Left renal pelvis (tissue), 4 donors: ENCODE results near the gene BCAS4. TPM values are rescaled to one million over a fixed set of nuclear protein-coding genes. Genes with fewer than 3 reads are reported as not detected.

Experiments
- DNase-seq, 4 donors: peaks; one replicate each; pipeline ENCODE4 v3.0.0-alpha.2; 2013; ENCODE audit warnings: low read depth in 4 of 4, low spot score in 3 of 4
- polyA plus RNA-seq, 4 donors: library from polyadenylated mRNA; unstranded; fragments of 120-200 nt; gene quantifications; one replicate each; pipeline ENCODE4 v1.2.1, GENCODE V29; 2013; ENCODE audit not compliant: insufficient read length in 4 of 4

The BCAS4 gene
- polyA plus RNA-seq, 4 donors, result 3.3 to 5.6 (median 4.6) TPM

DNA sequence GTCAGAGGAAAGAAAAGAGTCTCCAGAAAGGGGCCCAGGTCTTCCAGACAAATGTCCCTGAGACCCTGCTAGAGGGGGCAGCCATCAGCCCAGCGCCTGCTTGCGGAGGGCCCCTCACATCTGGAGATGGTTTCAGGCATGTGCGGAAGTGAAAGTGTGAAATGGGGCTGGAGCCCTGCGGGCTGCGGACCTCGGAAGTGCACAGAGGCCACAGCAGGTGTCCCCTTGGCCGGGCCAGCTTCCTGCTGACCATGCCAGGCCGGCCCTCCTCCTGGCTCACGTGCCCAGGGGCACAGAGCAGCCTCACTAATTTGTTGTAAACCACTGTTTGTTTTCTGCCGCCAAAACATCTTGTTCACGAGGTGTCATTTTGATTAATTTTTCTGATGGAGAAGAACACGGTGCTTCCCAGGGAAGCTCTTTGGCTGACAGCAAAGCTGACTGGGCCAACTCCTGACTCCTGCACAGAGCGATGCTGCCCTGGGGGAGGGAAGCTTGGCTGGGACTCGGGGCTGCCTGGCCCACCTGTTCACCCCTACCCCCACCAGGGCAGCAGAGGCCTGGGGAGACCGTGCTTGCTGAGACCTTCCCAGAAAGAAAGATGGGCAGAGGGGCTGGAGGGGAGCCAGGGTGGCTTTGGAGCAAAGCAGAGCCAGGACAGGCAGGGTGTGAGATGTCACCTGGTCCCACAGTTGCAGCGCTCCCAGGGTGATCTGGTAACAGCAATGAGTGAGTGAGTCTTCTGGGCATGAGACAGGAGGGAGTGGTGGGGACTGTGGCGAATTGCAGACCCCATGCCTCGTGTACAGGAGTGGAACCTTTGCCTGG is 54.2 kb downstream of the BCAS4 start:
- DNase-seq, result no peak

DNA sequence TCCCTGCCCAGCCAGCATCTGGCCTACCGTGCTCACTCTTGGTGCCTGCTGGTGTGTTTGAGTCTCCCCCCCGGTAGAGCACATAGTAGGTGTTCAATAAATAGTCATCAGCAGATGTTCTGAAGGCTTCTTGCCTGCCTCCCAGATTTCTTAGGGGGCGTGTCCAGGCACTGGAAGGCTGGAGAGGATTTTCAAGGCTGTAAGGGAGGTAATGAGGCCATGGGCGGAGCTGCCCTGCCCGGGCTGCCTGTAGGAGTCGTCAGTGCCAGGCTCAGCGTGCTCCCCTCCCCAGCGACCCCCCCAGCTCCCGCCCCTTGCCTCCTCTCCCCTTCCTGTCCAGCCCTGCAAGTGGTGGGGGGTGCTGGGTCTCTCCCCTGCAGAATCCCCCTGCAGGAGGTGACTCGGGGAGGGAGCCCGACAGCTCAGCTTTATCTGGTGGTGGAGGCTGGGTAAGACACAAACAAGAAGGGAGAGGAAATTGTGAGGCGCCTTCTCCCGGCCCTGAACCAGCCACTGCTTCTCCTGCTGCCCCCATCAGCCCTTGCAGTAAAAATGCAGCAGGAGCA is 55.9 kb downstream of the BCAS4 start:
- DNase-seq, result no peak

DNA sequence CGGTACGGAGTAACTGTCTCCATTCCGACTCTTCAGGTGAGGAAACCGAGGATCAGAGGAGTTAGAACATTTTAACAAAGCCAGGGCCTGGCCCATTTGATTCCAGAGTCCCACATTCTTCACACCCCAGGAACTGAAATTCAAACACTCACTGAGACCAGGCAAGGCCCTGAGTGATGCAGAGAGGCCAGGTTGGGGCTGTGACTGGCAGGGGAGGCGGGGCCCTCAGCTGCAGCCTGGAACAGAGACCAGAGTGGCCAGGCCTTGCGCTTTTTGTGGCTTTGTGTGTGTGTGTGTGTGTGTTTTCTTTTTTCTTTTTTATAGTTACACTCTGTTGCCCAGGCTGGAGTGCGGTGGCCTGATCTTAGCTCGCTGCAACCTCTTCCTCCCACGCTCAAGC is 57.2 kb downstream of the BCAS4 start:
- DNase-seq, result no peak

DNA sequence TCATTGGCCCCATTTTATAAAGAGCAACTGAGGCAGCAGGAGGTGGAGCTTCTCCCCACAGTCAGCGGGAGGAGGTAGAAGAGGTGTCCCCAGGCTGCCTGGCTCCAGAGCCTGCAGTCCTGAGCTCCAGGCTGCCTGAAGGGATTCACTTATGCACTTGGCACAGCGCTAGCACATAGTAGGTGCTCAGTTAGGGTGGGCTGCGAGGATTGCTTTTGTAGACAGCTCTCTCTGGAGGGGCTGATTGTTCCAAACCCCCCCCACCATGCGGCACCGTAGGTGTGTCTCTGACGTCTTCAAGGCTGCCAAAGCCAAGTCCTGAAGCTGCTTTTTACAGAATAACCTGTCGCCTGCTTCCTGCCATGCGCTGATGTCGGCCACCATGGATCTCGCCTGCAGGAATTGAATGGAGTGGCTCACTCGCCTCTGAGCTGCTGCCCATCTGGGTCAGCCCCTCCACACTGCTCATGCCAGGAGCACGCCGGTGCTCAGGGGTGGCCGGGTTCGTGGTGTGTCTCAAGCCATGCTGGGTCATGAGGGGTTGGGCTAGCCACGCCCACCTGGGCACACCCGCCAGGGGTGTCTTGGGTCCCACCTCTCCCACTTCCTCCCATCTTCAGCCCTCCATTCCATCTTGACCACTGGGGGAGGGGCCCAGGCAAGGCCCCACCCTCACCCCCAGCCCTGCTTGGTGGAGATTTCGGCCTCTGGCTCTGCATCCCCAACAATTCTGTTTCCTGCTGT is 59.8 kb downstream of the BCAS4 start:
- DNase-seq, result no peak

DNA sequence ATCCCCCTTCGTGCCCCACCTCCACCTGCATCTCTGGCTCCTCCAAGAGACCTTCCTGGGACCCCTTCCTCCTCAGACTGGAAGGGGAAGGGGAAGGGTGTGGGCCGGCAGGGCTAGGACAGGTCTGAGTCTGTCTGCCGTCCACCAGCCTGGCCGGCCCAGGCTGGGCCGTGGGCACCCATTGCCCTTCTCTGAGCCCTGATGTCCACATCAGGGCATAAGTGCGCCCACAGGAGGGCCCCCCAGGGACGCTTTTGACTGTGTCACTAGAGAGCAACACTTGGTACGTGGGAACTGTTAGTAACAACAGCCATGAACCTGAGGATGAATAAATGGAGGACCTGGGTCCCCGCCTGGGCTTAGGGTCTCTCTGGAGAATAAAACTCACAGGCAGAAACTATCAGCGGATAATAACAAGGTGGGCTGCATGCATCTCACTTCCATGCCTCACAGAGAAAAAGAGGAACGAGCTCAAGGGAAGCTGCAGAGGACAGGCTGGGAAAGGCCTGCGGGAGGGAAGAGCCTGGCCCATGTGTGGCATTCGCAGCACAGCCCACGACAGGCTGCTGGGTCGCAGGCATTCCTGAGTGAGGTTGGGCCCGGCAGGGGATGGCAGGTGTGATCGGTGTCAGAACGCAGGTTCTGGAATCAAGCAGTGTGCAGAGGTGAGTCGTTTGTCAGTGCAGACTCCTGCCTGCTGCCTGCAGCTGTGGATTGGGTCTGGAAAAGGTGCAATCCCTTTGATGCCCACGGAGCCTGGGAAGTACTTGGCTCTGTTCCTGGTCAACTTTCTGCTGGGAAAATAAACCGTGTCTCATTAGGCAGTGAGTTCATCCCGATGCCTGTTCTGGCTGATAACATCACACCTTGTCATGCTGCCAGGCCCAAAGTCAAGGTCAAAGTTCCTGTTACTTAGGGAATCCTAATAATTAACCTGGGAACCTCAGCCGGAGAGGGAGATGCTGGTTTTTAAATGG is 60.9 kb downstream of the BCAS4 start:
- DNase-seq, result no peak

DNA sequence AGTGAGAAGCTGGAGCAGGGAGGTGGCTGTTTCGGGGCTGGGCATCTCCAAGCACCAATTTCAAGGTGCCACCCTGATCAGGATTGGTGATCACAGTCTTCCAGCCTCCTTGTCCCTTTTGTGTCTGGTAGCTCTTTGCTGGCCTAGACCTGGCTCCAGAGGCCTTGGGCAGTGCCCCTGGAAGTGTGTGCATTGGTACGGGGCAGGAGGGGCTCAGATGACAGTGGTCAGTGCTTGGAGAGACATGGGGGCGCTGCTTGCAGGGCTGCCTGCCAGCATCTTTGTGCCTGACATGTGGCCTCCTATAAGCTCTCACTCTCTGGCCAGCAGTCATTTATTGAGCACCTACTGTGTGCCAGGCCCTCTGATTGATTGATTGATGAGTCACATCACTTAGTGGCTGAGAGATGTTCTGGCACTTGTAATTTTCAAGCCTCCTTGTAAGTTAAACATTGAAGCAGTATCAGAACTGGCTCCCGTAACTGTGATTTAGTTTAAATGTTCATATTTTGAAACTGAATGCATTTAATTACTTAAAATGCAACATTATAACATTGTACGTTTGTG is 61.7 kb downstream of the BCAS4 start:
- DNase-seq, result no peak

DNA sequence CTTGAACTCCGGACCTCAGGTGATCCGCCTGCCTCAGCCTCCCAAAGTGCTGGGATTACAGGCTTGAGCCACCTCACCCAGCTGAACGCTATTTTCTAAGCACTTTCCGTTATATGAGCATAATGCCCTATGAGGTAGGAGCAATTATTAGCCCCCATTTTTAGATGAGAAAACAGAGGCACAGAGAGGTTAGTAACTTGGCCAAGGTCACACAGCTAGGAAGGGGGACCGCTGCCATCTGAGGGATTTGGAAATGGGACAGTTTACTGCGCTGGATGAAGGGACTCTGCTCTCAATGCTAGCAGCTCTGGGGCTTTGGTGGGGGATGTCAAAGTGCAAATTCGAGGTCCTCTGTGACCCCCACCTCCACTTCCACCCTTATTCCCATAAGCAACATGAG is 62.5 kb downstream of the BCAS4 start:
- DNase-seq, result no peak

DNA sequence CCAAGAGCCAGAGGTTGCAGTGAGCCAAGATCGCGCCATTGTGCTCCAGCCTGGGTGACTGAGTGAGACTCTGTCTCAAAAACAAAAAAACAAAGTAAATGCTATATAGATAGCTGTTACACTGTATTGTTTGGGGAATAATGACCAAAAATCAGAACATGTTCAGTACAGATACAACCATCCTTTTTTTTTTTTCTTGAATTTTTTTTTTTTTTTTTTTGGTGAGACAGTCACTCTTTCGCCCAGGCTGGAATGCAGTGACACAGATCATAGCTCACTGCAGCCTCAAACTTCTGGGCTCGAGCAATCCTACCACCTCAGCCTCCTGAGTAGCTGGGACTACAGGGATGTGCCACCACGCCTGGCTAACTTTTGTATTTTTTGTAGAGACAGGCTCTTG is 63.7 kb downstream of the BCAS4 start:
- no peak for DNase-seq

DNA sequence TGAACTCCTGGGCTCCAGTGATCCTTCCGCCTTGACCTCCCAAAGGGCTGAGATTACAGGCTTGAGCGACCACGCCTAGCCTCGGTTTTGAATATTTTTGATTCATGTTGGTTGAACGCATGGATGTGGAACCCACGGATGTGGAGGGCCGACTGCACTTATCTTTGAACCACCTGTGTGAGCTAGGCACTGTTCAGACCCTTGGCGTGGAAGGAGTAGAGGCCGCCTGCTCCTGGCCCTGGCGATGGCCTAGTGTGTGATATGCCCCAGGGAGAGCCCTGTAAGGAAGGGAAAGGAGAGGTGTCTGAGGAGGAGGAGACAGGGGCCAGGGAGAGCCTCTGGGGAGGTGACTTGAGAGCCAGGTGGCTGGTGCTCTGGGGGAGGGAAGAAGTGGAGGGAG is 64.3 kb downstream of the BCAS4 start:
- no peak for DNase-seq

DNA sequence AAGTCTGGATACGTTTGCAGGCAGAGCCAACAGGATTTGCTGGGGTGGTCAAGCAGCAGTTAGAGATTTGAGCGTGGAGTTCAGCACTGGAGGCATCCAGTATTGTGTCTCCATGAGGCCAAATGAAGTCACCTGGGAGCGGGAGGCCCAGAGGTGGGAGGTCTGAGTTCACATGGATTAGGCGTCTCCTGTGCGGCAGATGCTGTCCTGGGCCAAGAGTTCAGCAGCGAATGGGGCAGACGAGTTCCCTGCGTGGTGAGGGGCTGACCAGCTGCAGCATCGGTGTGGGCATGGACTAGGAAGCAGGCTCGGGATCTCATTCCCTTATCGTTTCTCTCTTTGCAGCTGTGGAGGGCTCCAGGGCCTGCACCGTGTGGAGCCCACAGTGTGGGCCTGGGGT is 66.2 kb downstream of the BCAS4 start:
- DNase-seq, result no peak

DNA sequence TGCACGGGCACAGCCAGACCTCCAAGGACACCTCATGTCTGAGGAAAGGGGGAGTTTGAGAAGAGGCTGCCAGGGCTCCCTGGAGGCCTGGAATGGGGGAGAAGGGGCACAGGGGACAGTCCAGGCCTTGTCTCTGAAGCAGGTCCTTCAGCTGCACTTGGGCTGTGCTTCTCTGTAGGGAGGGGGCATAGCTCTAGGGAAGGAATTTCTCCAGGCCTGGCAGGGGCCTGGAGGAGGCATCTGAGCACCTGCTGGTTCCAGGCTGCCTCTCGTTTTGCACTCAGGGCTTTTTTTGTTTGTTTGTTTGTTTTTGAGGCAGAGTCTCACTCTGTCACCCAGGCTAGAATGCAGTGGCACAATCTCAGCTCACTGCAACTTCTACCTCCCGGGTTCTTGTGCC is 67.7 kb downstream of the BCAS4 start:
- no peak for DNase-seq

DNA sequence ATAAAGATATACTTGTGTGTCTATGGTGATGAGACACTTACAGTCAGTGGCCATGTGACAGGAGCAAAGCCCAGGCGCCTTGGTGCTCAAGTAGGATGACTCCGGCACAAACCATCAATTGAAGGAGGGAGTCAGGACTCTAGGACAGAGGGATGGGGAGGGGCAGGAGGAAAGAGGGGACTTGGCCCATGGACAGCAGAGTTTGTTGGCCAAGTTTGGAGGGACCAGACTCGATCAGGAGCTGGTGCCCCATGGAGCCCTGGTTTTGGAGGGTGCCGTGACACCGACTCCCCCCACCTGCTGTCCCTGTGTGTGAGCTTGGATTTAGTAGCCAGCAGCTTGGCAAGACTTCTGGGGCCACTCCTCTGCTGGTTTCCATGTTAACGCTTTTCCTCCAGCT is 70.3 kb downstream of the BCAS4 start:
- DNase-seq, result no peak

DNA sequence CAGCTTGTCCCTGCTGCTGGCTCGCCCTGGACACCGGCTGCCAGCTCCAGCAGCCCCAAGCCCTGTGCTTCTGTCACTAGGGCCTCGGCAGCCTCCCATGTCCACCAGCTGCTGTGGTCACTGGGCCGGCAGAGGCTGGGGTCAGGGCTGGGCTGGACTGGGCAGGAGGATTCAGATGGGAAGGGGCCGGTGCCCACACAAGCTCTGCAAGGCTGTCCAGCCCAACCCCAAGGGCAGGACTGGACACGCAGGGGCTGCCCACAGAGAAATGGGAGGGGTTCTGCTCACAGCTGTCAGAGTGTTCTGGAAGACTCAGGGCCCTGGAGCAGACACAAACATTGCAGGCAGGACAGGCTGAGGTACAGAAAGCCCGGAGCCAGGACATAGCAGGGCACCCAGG is 70.7 kb downstream of the BCAS4 start:
- no peak for DNase-seq

DNA sequence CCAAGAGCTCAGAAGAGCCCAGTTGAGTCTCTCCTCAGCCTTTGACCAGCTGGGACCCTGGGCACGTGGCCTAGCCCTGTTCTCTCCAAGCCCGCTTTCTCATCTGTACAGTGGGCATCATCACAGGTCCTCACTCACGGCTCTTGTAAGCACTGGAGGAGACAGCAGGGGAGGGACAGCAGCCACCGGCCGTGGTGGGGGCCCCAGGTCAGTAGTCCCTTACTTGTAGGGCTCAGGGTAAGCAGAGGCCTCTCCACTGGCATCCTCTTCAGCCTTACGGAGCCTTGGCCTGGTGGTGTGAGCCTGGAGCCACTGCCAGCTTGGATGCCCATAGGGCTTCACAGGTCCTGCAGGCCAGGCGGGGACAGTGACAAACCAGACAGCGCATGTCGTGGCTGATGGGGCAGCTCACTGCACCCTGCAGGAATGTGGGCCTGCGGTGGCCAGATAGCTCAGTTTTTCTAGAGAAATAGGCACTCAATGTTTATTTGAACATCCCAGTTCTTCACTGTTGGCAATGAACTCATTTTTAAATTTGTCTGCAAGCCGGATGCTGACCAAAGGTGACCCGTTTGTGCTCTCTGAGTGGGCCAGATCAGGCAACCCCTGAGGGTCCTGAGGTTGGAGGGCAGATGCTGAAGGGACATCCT is 71.3 kb downstream of the BCAS4 start:
- no peak for DNase-seq

DNA sequence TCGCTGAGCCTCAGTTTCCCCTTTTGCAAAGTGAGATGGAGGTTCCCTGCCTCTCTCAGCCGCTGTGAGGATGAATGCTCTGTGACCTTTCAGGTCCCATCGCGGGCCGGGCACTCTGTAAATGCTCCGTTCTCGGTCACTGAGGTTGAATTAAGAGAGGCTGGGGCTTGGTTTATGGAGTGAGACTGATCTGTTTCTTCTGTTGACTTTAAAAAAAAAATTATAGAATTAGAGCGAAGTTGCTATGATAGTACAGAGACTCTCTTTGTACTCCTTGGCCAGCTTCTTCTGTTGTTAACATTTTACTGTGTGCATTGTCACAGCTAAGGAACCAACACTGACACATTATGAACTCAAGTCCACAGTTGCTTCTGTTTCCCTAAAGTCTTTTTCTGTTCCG is 72.0 kb downstream of the BCAS4 start:
- DNase-seq, result no peak

DNA sequence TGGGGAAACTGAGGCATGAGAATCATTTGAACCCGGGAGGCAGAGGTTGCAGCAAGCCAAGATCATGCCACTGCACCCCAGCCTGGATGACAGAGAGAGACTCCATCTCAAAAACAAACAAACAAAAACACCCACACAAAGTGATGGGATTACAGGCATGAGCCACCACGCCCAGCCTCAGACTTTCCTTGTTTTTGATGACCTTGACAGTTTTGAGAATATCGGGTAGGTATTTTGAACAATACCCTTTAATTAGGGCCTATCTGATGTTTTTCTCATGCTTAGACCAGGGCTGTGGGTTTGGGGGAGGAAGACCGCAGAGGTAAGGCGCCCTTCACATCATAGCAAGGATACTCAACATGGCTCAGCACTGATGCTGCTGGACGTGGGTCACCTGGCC is 72.9 kb downstream of the BCAS4 start:
- no peak for DNase-seq

DNA sequence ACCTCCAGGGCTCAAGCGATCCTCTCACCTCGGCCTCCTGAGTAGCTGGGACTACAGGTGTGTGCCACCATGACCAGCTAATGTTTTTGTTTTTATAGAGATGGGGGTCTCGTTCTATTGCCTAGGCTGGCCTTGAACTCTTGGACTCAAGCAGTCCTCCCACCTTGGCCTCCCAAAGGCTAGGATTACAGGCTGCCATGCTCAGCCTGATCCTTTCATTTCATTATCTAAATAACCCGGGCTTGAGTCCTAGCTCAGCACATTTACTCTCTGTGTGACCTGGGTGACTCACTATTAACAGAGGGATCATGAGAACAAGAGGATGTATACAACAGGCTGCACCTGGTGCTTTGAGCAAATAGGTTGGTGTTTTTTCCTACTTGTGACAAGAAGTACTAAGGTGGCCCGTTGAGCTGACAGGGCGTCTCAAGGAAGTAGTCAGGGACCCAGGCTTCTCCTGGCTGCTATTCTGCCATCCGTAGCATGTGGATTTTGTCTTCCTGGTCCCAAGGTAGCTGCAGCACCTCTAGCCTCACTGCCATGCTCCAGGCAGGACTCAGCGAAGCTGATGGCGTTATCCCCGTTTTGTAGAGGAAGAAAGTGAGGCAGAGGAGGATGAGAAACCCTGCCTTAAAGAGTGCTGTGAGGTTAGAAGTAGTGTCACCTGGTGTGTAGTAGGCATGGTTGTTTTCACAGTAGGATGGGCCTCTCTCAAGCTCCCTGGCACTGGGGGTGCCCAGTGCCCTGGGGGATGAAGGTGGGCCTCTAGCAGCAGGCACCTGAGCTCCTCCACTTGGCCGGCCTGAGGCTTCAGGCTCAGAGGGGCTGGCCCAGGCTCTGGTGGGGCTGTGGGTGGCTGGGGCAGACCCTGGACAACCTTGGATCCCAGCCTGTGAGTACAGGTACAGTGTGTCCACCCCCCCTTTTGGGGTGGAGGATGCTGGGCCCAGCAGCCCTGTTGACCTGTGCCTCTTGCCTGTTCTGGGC is 73.9 kb downstream of the BCAS4 start:
- DNase-seq, result no peak

DNA sequence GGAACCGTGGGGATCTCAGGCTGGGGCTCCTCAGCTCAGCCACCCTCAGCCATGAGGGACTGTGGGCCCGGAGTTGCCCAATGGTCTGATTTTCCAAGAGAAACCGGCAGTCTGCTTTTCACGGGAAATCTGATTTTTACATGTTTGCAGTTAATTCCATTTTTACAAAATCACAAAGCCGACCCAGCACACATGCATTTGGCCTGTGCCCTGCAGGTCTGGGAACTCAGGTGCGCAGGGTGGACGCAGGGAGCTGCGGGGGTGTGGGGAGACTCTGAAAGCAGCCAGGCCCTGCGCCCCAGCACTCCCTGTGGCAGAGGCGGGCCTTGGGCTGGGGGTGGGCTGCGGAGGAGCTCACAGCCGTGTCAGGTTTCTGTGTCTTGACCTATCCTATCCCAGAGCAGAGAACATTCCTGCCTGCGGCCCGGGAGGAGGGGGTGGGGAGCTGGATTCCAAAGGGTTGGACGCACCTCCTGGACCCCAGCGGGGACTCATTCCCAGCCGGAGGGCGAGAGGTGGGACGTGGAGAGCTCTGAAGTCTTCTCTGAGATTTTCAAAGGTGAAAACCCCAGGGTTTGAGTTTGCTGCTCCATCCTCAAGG is 75.8 kb downstream of the BCAS4 start:
- DNase-seq, result peak; percentile 41 to 71 (median 44)
